Measurements from ENCODE around the gene GTPBP4. TPM values are rescaled to one million over a fixed set of nuclear protein-coding genes. Genes with fewer than 3 reads are reported as not detected.
A peak's percentile ranks its signal among the peaks of the same experiment; 100 is the strongest.

GTPBP4 gene
- total and polyA plus RNA-seq, 2 of the 8 experiments (the other 6 are each of a cell fraction or from before 2014, with no cell fraction given) = 16.9 to 98.1 TPM

GRCh38 chr10:1056326-1057105 lies 68.3 kb downstream of the GTPBP4 start, which contains the start of gene WDR37 (continued):
- TF ChIP-seq RBBP5 (IDR thresholded peaks at IDR 0.05; ENCODE audit: borderline replicate concordance, low read depth, low read length) (peak; percentile 92; the same call in 1 of the 2 replicates), EZH2 (IDR thresholded peaks at IDR 0.05; ENCODE audit: low read depth, low read length, severe bottlenecking) (no peak), ZNF274 (IDR thresholded peaks at IDR 0.05; ENCODE audit: borderline replicate concordance, extremely low read depth, low read length) (no peak), RFX5 (IDR thresholded peaks at IDR 0.05; ENCODE audit: borderline replicate concordance, low read depth, low read length) (no peak), MAX (IDR thresholded peaks at IDR 0.05) (peak; percentile 45), CREB1 (IDR thresholded peaks at IDR 0.05) (peak; percentile 79), ASH2L (IDR thresholded peaks at IDR 0.05; ENCODE audit: low read length) (peak; percentile 96), POLR2AphosphoS5 (IDR thresholded peaks at IDR 0.05; ENCODE audit: low read depth, low read length) (0 out of 2 replicates have a peak, but pooled peaks have one; percentile 32), SIRT6 (IDR thresholded peaks at IDR 0.05; ENCODE audit: low read length) (no peak), NANOG (IDR thresholded peaks at IDR 0.05; ENCODE audit: insufficient read depth, low read depth, low read length, poor library complexity, severe bottlenecking) (no peak), CTBP2 (IDR thresholded peaks at IDR 0.05; ENCODE audit: borderline replicate concordance, insufficient read depth, insufficient read length, low read length) (no peak), E2F6 (IDR thresholded peaks at IDR 0.05) (peak; percentile 22; the same call in 1 of the 2 replicates), TBP (IDR thresholded peaks at IDR 0.05; ENCODE audit: low read depth, low read length) (peak; percentile 62; the same call in 1 of the 2 replicates), GABPA (IDR thresholded peaks at IDR 0.05; ENCODE audit: borderline replicate concordance, insufficient read depth, low read length) (peak; percentile 96), EGR1 (IDR thresholded peaks at IDR 0.05; ENCODE audit: borderline replicate concordance, low read depth, low read length) (0 out of 2 replicates have a peak, but pooled peaks have one; percentile 45), RXRA (IDR thresholded peaks at IDR 0.05; ENCODE audit: insufficient read depth, low read depth, low read length) (no peak), SP2 (IDR thresholded peaks at IDR 0.05; ENCODE audit: low read length) (peak; percentile 22; the same call in 1 of the 2 replicates), ATF2 (IDR thresholded peaks at IDR 0.05; ENCODE audit: low read length) (no peak), JUND (IDR thresholded peaks at IDR 0.05; ENCODE audit: low read length) (peak; percentile 20; the same call in 1 of the 2 replicates), TAF1 (IDR thresholded peaks at IDR 0.05; ENCODE audit: low read depth, low read length) (0 out of 2 replicates have a peak, but pooled peaks have one; percentile 62), CBX8 (IDR thresholded peaks at IDR 0.05; ENCODE audit: borderline replicate concordance, low read depth, low read length) (no peak)

All from H1 (cell line).